GM23338 (cell line): ENCODE results near the gene ACBD5. TPM values are rescaled to one million over a fixed set of nuclear protein-coding genes. Genes with fewer than 3 reads are reported as not detected.

Experiments
- ATAC-seq: fragments of 200-7000 bp; cut with Tn5 transposase; 3 replicates; pipeline ENCODE4 v1.9.1; 2020
- DNase-seq: peaks from one replicate; pipeline ENCODE4 v3.0.0-alpha.2; 2015; ENCODE audit warnings: low spot score
- H2AFZ ChIP-seq: fragments of 200-600 bp; sonication (generic); 2 replicates; pipeline ENCODE4 v1.8.0; 2016; ENCODE audit warnings: antibody characterized with exemption, mild to moderate bottlenecking, moderate library complexity
- H3F3A ChIP-seq: fragments of 200-600 bp; sonication (generic); replicated peaks from 2 replicates; pipeline ENCODE4 v1.8.0; 2017; ENCODE audit warnings: antibody characterized with exemption, mixed run types, low read depth
- H3K27ac ChIP-seq: fragments of 200-600 bp; sonication (generic); 2 replicates; pipeline ENCODE4 v1.6.1; 2016; ENCODE audit warnings: low read depth
- H3K27me3 ChIP-seq: fragments of 200-600 bp; sonication (generic); 2 replicates; pipeline ENCODE4 v1.8.0; 2016; ENCODE audit warnings: mild to moderate bottlenecking, mixed run types, moderate library complexity; ENCODE audit not compliant: insufficient read depth
- H3K36me3 ChIP-seq: fragments of 200-600 bp; sonication (generic); 2 replicates; pipeline ENCODE4 v1.8.0; 2016; ENCODE audit warnings: mild to moderate bottlenecking; ENCODE audit not compliant: insufficient read depth
- H3K4me1 ChIP-seq: fragments of 200-600 bp; sonication (generic); 2 replicates; pipeline ENCODE4 v1.8.0; 2016; ENCODE audit warnings: mild to moderate bottlenecking, moderate library complexity; ENCODE audit not compliant: insufficient read depth
- H3K4me2 ChIP-seq: fragments of 200-600 bp; sonication (generic); 2 replicates; pipeline ENCODE4 v1.7.1; 2017; ENCODE audit warnings: mixed run types
- H3K4me3 ChIP-seq: fragments of 200-600 bp; sonication (generic); 2 replicates; pipeline ENCODE4 v1.6.1; 2016; ENCODE audit warnings: mixed run types
- H3K79me2 ChIP-seq: fragments of 200-600 bp; sonication (generic); replicated peaks from 2 replicates; pipeline ENCODE4 v1.8.0; 2017; ENCODE audit warnings: mild to moderate bottlenecking; ENCODE audit not compliant: insufficient read depth
- H3K9me2 ChIP-seq: fragments of 200-600 bp; sonication (generic); 2 replicates; pipeline ENCODE4 v1.8.0; 2017; ENCODE audit not compliant: insufficient read depth
- H4K20me1 ChIP-seq: fragments of 200-600 bp; sonication (generic); replicated peaks from 2 replicates; pipeline ENCODE4 v1.8.0; 2017; ENCODE audit warnings: mild to moderate bottlenecking; ENCODE audit not compliant: insufficient read depth
- H3K27ac Mint-ChIP-seq: 2 replicates; pipeline ENCODE4 v1.8.0; 2020; ENCODE audit warnings: inconsistent platforms, mild to moderate bottlenecking, moderate library complexity, mixed read lengths
- H3K27me3 Mint-ChIP-seq: 3 replicates; pipeline ENCODE4 v1.8.0; 2022; ENCODE audit warnings: low read depth, mild to moderate bottlenecking, moderate library complexity, mixed read lengths, inconsistent platforms; ENCODE audit not compliant: insufficient read depth, poor library complexity
- H3K36me3 Mint-ChIP-seq: 3 replicates; pipeline ENCODE4 v1.8.0; 2021; ENCODE audit warnings: low read depth, mild to moderate bottlenecking, inconsistent platforms, moderate library complexity, mixed read lengths
- H3K4me1 Mint-ChIP-seq: 3 replicates; pipeline ENCODE4 v1.8.0; 2020; ENCODE audit warnings: mild to moderate bottlenecking, inconsistent platforms, mixed read lengths
- H3K4me3 Mint-ChIP-seq: 3 replicates; pipeline ENCODE4 v1.8.0; 2021; ENCODE audit warnings: moderate library complexity, mild to moderate bottlenecking, inconsistent platforms, mixed read lengths
- H3K9me3 Mint-ChIP-seq: 3 replicates; pipeline ENCODE4 v1.8.0; 2020; ENCODE audit warnings: moderate library complexity, mild to moderate bottlenecking, inconsistent platforms, mixed read lengths
- CREB1 ChIP-seq: fragments of 250-450 bp; sonication (Bioruptor Pico); IDR thresholded peaks from 2 replicates; pipeline ENCODE4 v1.5.0; 2020; ENCODE audit warnings: low read depth, mild to moderate bottlenecking, moderate library complexity
- EZH2 ChIP-seq: fragments of 200-600 bp; sonication (generic); IDR thresholded peaks from one replicate; pipeline ENCODE4 v1.8.0; 2017; ENCODE audit warnings: antibody characterized with exemption, mild to moderate bottlenecking, low read depth; ENCODE audit not compliant: unreplicated experiment
- EZH2phosphoT487 ChIP-seq: fragments of 200-600 bp; sonication (generic); IDR thresholded peaks from one replicate; pipeline ENCODE4 v1.8.1; 2018; ENCODE audit warnings: antibody characterized with exemption; ENCODE audit not compliant: unreplicated experiment
- NANOG ChIP-seq: IDR thresholded peaks from 2 replicates; pipeline ENCODE4 v1.6.1; 2016; ENCODE audit warnings: antibody characterized with exemption, borderline replicate concordance
- POLR2AphosphoS5 ChIP-seq: IDR thresholded peaks from 2 replicates; pipeline ENCODE4 v1.6.1; 2016; ENCODE audit warnings: antibody characterized with exemption, low read depth
- STAT1 ChIP-seq: IDR thresholded peaks from one replicate; pipeline ENCODE4 v1.6.1; 2016; ENCODE audit warnings: antibody characterized with exemption; ENCODE audit not compliant: unreplicated experiment
- ZNF114 ChIP-seq: fragments of 250-450 bp; sonication (Bioruptor Pico); IDR thresholded peaks from 2 replicates; pipeline ENCODE4 v1.5.0; 2020; ENCODE audit warnings: mild to moderate bottlenecking, moderate library complexity
- ZNF331 ChIP-seq: fragments of 250-450 bp; sonication (Bioruptor Pico); IDR thresholded peaks from 2 replicates; pipeline ENCODE4 v1.5.0; 2020; ENCODE audit warnings: low read depth, mild to moderate bottlenecking, moderate library complexity
- polyA plus RNA-seq: library from polyadenylated mRNA; unstranded; fragments of >200 nt; fragmentation: Nextera tagmentation; extraction: Ambion mirVana; gene quantifications from 2 replicates; pipeline ENCODE4 v1.2.1, GENCODE V29; 2016
- total RNA-seq: library from RNA; depleted of rRNA; stranded (reverse); fragments of >200 nt; shearing (Covaris generic); gene quantifications from 2 replicates; pipeline ENCODE4 v1.2.3, GENCODE V29; 2014
- TF ChIP-seq, protein P1 (sequence below): fragments of 250-450 bp; sonication (Bioruptor Pico); IDR thresholded peaks from 2 replicates; pipeline ENCODE4 v1.5.0; 2020; ENCODE audit warnings: mild to moderate bottlenecking, moderate library complexity
- TF ChIP-seq, protein P2 (sequence below): IDR thresholded peaks from 2 replicates; pipeline ENCODE4 v1.6.1; 2016; ENCODE audit warnings: antibody characterized with exemption
- TF ChIP-seq, protein P3 (sequence below): IDR thresholded peaks from one replicate; pipeline ENCODE4 v1.6.1; 2018; ENCODE audit warnings: antibody characterized with exemption; ENCODE audit not compliant: unreplicated experiment
- TF ChIP-seq, protein P4 (sequence below), 2 experiments: fragments of 200-600 bp in 1 of 2; sonication (generic) in 1 of 2; conservative IDR thresholded peaks; 2 replicates each; pipeline versions ENCODE4 v1.5.1 to v1.6.1; 2016 to 2017; ENCODE audit warnings: antibody characterized with exemption in 2 of 2, low read depth in 2 of 2, mild to moderate bottlenecking in 2 of 2, moderate library complexity in 1 of 2

Gene ACBD5
- total and polyA plus RNA-seq, 2 experiments from 2014 or later: 9.8 to 10.1 TPM

DNA sequence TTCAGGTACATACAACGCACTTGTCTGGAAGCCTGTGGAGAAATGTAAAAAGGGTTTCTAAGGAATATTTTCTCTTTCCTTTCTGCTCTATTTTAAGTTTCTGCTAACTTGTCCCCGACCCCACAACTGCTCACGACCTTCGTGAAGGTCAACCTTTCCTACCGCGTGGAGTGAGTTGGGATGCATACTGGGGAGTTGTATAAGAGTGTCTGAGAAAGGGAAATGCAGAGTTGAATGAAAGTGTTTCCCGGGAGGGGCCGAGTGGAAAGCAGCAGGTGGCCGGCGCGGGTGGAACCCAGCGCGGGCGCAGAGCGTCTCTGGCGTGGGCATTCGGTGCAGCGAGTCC, 17.9 kb upstream of the ACBD5 start (continued):
- TF ChIP-seq, protein P1, sequence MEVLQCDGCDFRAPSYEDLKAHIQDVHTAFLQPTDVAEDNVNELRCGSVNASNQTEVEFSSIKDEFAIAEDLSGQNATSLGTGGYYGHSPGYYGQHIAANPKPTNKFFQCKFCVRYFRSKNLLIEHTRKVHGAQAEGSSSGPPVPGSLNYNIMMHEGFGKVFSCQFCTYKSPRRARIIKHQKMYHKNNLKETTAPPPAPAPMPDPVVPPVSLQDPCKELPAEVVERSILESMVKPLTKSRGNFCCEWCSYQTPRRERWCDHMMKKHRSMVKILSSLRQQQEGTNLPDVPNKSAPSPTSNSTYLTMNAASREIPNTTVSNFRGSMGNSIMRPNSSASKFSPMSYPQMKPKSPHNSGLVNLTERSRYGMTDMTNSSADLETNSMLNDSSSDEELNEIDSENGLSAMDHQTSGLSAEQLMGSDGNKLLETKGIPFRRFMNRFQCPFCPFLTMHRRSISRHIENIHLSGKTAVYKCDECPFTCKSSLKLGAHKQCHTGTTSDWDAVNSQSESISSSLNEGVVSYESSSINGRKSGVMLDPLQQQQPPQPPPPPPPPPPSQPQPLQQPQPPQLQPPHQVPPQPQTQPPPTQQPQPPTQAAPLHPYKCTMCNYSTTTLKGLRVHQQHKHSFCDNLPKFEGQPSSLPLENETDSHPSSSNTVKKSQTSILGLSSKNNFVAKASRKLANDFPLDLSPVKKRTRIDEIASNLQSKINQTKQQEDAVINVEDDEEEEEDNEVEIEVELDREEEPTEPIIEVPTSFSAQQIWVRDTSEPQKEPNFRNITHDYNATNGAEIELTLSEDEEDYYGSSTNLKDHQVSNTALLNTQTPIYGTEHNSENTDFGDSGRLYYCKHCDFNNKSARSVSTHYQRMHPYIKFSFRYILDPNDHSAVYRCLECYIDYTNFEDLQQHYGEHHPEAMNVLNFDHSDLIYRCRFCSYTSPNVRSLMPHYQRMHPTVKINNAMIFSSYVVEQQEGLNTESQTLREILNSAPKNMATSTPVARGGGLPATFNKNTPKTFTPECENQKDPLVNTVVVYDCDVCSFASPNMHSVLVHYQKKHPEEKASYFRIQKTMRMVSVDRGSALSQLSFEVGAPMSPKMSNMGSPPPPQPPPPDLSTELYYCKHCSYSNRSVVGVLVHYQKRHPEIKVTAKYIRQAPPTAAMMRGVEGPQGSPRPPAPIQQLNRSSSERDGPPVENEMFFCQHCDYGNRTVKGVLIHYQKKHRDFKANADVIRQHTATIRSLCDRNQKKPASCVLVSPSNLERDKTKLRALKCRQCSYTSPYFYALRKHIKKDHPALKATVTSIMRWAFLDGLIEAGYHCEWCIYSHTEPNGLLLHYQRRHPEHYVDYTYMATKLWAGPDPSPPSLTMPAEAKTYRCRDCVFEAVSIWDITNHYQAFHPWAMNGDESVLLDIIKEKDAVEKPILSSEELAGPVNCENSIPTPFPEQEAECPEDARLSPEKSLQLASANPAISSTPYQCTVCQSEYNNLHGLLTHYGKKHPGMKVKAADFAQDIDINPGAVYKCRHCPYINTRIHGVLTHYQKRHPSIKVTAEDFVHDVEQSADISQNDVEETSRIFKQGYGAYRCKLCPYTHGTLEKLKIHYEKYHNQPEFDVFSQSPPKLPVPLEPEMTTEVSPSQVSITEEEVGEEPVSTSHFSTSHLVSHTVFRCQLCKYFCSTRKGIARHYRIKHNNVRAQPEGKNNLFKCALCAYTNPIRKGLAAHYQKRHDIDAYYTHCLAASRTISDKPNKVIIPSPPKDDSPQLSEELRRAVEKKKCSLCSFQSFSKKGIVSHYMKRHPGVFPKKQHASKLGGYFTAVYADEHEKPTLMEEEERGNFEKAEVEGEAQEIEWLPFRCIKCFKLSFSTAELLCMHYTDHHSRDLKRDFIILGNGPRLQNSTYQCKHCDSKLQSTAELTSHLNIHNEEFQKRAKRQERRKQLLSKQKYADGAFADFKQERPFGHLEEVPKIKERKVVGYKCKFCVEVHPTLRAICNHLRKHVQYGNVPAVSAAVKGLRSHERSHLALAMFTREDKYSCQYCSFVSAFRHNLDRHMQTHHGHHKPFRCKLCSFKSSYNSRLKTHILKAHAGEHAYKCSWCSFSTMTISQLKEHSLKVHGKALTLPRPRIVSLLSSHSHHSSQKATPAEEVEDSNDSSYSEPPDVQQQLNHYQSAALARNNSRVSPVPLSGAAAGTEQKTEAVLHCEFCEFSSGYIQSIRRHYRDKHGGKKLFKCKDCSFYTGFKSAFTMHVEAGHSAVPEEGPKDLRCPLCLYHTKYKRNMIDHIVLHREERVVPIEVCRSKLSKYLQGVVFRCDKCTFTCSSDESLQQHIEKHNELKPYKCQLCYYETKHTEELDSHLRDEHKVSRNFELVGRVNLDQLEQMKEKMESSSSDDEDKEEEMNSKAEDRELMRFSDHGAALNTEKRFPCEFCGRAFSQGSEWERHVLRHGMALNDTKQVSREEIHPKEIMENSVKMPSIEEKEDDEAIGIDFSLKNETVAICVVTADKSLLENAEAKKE: no peak

DNA sequence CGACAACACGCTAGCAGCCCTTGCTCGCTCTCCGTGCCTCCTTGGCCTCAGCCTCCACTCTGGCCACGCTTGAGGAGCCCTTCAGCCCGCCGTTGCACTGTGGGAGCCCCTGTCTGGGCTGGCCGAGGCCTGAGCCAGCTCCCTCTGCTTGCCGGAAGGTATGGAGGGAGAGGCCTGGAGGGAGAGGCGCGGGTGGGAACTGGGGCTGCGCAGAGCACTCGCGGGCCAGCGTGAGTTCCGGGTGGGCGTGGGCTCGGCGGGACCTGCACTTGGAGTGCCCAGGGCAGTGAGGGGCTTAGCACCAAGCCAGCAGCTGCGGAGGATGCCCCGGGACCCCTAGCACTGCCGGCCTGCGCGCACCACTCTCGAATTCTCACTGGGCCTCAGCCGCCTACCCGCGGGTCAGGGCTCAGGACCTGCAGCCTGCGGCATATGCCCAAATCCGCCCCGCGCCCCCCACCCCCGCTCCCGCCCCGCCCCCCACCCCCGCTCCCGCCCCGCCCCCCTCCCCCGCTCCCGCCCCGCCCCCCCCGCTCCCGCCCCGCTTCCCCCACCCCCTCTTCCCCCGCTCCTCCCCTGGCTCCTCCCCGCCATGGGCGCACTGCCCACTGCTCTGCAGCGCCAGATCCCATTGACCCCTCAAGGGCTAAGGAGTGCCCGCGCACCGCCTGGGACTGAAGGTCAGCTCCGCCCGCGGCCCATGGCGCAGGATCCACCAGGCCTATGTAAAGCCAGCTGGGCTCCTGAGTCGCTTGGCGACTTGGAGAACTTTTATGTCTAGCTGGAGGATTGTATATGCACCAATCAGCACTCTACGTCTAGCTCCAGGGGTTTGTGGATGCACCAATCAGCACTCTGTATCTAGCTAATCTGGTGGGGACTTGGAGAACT, 15.9 kb upstream of the ACBD5 start:
- Histone ChIP-seq H2AFZ (no peak overlapping the region), H3K36me3 (no peaks in the 10 kb centered on the region; the same call in 1 of the 2 replicates), H3F3A (no peaks in the 10 kb centered on the region), H3K9me2 (peaks cover 4% of the 10 kb centered on the region), H3K27me3 (peaks cover 43% of the 10 kb centered on the region), H3K79me2 (no peaks in the 10 kb centered on the region), H3K4me1 (no peaks in the 10 kb centered on the region), H3K4me3 (no peak overlapping the region), H3K27ac (no peak overlapping the region), H4K20me1 (no peaks in the 10 kb centered on the region), H3K4me2 (no peak overlapping the region)
- Mint-ChIP-seq H3K27me3 (peaks cover 33% of the 10 kb centered on the region), H3K27ac (no peak overlapping the region), H3K9me3 (peaks cover 19% of the 10 kb centered on the region; the same call in 2 of the 3 replicates), H3K4me3 (no peak overlapping the region), H3K4me1 (peaks cover 12% of the 10 kb centered on the region), H3K36me3 (peaks cover 13% of the 10 kb centered on the region)
- DNase-seq (no peak), ATAC-seq (no peak)
- no peak for TF ChIP-seq STAT1
- no peak for TF ChIP-seq NANOG
- TF ChIP-seq ZNF114 (CRISPR knock-in tag): no peak
- TF ChIP-seq, protein P2, sequence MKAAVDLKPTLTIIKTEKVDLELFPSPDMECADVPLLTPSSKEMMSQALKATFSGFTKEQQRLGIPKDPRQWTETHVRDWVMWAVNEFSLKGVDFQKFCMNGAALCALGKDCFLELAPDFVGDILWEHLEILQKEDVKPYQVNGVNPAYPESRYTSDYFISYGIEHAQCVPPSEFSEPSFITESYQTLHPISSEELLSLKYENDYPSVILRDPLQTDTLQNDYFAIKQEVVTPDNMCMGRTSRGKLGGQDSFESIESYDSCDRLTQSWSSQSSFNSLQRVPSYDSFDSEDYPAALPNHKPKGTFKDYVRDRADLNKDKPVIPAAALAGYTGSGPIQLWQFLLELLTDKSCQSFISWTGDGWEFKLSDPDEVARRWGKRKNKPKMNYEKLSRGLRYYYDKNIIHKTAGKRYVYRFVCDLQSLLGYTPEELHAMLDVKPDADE: no peak
- no peak for TF ChIP-seq ZNF331 (CRISPR knock-in tag)
- TF ChIP-seq, protein P3, sequence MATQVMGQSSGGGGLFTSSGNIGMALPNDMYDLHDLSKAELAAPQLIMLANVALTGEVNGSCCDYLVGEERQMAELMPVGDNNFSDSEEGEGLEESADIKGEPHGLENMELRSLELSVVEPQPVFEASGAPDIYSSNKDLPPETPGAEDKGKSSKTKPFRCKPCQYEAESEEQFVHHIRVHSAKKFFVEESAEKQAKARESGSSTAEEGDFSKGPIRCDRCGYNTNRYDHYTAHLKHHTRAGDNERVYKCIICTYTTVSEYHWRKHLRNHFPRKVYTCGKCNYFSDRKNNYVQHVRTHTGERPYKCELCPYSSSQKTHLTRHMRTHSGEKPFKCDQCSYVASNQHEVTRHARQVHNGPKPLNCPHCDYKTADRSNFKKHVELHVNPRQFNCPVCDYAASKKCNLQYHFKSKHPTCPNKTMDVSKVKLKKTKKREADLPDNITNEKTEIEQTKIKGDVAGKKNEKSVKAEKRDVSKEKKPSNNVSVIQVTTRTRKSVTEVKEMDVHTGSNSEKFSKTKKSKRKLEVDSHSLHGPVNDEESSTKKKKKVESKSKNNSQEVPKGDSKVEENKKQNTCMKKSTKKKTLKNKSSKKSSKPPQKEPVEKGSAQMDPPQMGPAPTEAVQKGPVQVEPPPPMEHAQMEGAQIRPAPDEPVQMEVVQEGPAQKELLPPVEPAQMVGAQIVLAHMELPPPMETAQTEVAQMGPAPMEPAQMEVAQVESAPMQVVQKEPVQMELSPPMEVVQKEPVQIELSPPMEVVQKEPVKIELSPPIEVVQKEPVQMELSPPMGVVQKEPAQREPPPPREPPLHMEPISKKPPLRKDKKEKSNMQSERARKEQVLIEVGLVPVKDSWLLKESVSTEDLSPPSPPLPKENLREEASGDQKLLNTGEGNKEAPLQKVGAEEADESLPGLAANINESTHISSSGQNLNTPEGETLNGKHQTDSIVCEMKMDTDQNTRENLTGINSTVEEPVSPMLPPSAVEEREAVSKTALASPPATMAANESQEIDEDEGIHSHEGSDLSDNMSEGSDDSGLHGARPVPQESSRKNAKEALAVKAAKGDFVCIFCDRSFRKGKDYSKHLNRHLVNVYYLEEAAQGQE: no peak
- TF ChIP-seq CREB1: no peak
- no peak for TF ChIP-seq POLR2AphosphoS5
- no peak for TF ChIP-seq EZH2phosphoT487
- TF ChIP-seq, protein P4, sequence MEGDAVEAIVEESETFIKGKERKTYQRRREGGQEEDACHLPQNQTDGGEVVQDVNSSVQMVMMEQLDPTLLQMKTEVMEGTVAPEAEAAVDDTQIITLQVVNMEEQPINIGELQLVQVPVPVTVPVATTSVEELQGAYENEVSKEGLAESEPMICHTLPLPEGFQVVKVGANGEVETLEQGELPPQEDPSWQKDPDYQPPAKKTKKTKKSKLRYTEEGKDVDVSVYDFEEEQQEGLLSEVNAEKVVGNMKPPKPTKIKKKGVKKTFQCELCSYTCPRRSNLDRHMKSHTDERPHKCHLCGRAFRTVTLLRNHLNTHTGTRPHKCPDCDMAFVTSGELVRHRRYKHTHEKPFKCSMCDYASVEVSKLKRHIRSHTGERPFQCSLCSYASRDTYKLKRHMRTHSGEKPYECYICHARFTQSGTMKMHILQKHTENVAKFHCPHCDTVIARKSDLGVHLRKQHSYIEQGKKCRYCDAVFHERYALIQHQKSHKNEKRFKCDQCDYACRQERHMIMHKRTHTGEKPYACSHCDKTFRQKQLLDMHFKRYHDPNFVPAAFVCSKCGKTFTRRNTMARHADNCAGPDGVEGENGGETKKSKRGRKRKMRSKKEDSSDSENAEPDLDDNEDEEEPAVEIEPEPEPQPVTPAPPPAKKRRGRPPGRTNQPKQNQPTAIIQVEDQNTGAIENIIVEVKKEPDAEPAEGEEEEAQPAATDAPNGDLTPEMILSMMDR (conservative IDR thresholded peaks at IDR 0.05; ENCODE audit: low read depth in 2 of 2): no peak
- no peak for TF ChIP-seq EZH2
